Loucy (cell line): ENCODE data around the gene CAV2.

Experiments used
- EZH2phosphoT487 ChIP-seq: fragments of 200-600 bp; IDR thresholded peaks from 2 replicates; pipeline ENCODE4 v1.6.1; 2018; ENCODE audit warnings: antibody characterized with exemption, mild to moderate bottlenecking, moderate library complexity, borderline replicate concordance
- TF ChIP-seq, protein P1 (sequence below): fragments of 200-600 bp; sonication (generic); conservative IDR thresholded peaks from 2 replicates; pipeline ENCODE4 v1.5.1; 2014; ENCODE audit warnings: mild to moderate bottlenecking, antibody characterized with exemption, low read length

DNA sequence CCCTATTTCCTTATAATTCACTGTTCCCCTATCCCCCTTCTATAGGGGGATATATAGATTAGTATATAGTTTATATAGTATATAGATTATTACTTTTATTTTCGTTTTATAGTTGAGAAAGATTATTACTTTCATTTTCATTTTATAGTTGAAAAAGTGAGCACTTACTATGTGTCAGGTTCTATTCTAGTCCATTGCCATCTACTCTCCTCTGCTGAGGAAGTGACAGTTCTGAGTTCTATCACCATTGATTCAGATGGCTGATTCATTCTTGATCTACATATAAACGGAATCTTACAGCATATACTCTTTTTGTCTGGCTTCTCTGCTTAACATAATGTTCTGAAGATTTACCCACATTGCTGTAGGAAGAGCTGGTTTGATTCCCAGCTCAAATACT, 20.7 kb upstream of the CAV2 start:
- TF ChIP-seq, protein P1, sequence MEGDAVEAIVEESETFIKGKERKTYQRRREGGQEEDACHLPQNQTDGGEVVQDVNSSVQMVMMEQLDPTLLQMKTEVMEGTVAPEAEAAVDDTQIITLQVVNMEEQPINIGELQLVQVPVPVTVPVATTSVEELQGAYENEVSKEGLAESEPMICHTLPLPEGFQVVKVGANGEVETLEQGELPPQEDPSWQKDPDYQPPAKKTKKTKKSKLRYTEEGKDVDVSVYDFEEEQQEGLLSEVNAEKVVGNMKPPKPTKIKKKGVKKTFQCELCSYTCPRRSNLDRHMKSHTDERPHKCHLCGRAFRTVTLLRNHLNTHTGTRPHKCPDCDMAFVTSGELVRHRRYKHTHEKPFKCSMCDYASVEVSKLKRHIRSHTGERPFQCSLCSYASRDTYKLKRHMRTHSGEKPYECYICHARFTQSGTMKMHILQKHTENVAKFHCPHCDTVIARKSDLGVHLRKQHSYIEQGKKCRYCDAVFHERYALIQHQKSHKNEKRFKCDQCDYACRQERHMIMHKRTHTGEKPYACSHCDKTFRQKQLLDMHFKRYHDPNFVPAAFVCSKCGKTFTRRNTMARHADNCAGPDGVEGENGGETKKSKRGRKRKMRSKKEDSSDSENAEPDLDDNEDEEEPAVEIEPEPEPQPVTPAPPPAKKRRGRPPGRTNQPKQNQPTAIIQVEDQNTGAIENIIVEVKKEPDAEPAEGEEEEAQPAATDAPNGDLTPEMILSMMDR = no peak
- no peak for TF ChIP-seq EZH2phosphoT487
